Measurements from ENCODE around the gene TWF2. TPM values are rescaled to one million over a fixed set of nuclear protein-coding genes. Genes with fewer than 3 reads are reported as not detected.
A peak's percentile ranks its signal among the peaks of the same experiment; 100 is the strongest.

TWF2 gene
- total RNA-seq, 2 experiments from 2014 or later, result 118 to 119 TPM

- Mint-ChIP-seq H3K27ac (peak overlapping the region; percentile 99), H3K36me3 (ENCODE audit: low read depth) (peaks cover 96% of the 10 kb centered on the region), H3K27me3 (no peaks in the 10 kb centered on the region), H3K9me3 (no peaks in the 10 kb centered on the region), H3K4me3 (no peak overlapping the region), H3K4me1 (peaks cover 95% of the 10 kb centered on the region)
- POLR2A ChIA-PET, result interaction anchor here (1.3 to 16.6 kb wide), 5 partner anchors 15 to 42 kb away, joined by 3 to 313 read pairs (median 4); partner anchors contain the start of genes PPM1M, TWF2 and WDR82
- DNase-seq, result no peak
- CTCF ChIA-PET, result interaction anchor here (0.7 to 1.0 kb wide), 2 partner anchors 13 to 82 kb away, joined by 3 read pairs; no protein-coding TSS in a partner anchor
Measured at GRCh38 chr3:52256622-52257021, 17.7 kb upstream of the TWF2 start.

GRCh38 chr3:52256159-52256558, 17.2 kb upstream of the TWF2 start:
- DNase-seq, result no peak
- H3K4me1 Mint-ChIP-seq, result peaks cover 90% of the 10 kb centered on the region
- H3K27me3 Mint-ChIP-seq, result no peaks in the 10 kb centered on the region
- POLR2A ChIA-PET, result interaction anchor here (1.3 to 16.6 kb wide), 5 partner anchors 14 to 42 kb away, joined by 3 to 313 read pairs (median 4); partner anchors contain the start of genes PPM1M, TWF2 and WDR82
- CTCF ChIA-PET, result interaction anchor here (0.7 to 5.3 kb wide), 5 partner anchors 12 to 83 kb away, joined by 3 to 36 read pairs (median 3); no protein-coding TSS in a partner anchor
- H3K4me3 Mint-ChIP-seq, result no peak overlapping the region
- no peaks in the 10 kb centered on the region for H3K9me3 Mint-ChIP-seq
- peaks cover 93% of the 10 kb centered on the region for H3K36me3 Mint-ChIP-seq (ENCODE audit: low read depth)
- peak overlapping the region; percentile 99 for H3K27ac Mint-ChIP-seq

- DNase-seq, result no peak
- H3K36me3 Mint-ChIP-seq (ENCODE audit: low read depth), result peaks cover 90% of the 10 kb centered on the region
- peaks cover 88% of the 10 kb centered on the region for H3K4me1 Mint-ChIP-seq
- H3K9me3 Mint-ChIP-seq, result no peaks in the 10 kb centered on the region
- no peaks in the 10 kb centered on the region for H3K27me3 Mint-ChIP-seq
- H3K27ac Mint-ChIP-seq, result peak overlapping the region; percentile 99
- H3K4me3 Mint-ChIP-seq, result no peak overlapping the region
- ChIA-PET POLR2A (interaction anchor here (2.3 to 21.6 kb wide), 4 partner anchors 9 to 25 kb away, joined by 13 to 1001 read pairs (median 170); partner anchors contain the start of genes GLYCTK, PPM1M, TWF2 and WDR82), CTCF (interaction anchor here (3.4 to 5.3 kb wide), 6 partner anchors 10 to 34 kb away, joined by 12 to 53 read pairs (median 32); partner anchors contain the start of genes TWF2 and WDR82)
Measured at GRCh38 chr3:52254608-52255007, 15.7 kb upstream of the TWF2 start.

GRCh38 chr3:52253314-52254304, 14.7 kb upstream of the TWF2 start:
- Mint-ChIP-seq H3K27me3 (no peaks in the 10 kb centered on the region), H3K9me3 (no peaks in the 10 kb centered on the region), H3K4me3 (peak overlapping the region; percentile 72), H3K36me3 (ENCODE audit: low read depth) (peaks cover 91% of the 10 kb centered on the region), H3K4me1 (peaks cover 85% of the 10 kb centered on the region), H3K27ac (peak overlapping the region; percentile 99)
- POLR2A ChIA-PET, result interaction anchor here (0.6 to 21.6 kb wide), 9 partner anchors 8 to 197 kb away, joined by 3 to 1001 read pairs (median 5); partner anchors contain the start of genes GLYCTK, PPM1M, TWF2 and WDR82
- CTCF ChIA-PET, result interaction anchor here (0.9 to 5.3 kb wide), 16 partner anchors 10 to 159 kb away, joined by 3 to 53 read pairs (median 9); partner anchors contain the start of genes GLYCTK, TWF2 and WDR82
- peak; percentile 87 for DNase-seq

- POLR2A ChIA-PET, result interaction anchor here (1.0 to 21.6 kb wide), 4 partner anchors 4 to 30 kb away, joined by 3 to 1001 read pairs (median 313); partner anchors contain the start of genes GLYCTK, PPM1M, TWF2 and WDR82
- no peaks in the 10 kb centered on the region for H3K9me3 Mint-ChIP-seq
Measured at GRCh38 chr3:52250122-52250521, 11.2 kb upstream of the TWF2 start.

GRCh38 chr3:52249683-52250082, 10.7 kb upstream of the TWF2 start:
- no peaks in the 10 kb centered on the region for H3K27me3 Mint-ChIP-seq
- no peak for DNase-seq
- H3K4me1 Mint-ChIP-seq, result peaks cover 74% of the 10 kb centered on the region
- ChIA-PET CTCF (interaction anchor here (0.7 to 2.0 kb wide), 4 partner anchors 9 to 90 kb away, joined by 3 to 9 read pairs (median 4); partner anchors contain the start of gene TWF2), POLR2A (interaction anchor here (1.1 to 21.6 kb wide), 4 partner anchors 4 to 1659 kb away, joined by 3 to 1001 read pairs (median 313); partner anchors contain the start of genes GLYCTK, PPM1M, TWF2 and WDR82)
- H3K27ac Mint-ChIP-seq, result peak overlapping the region; percentile 91
- peaks cover 81% of the 10 kb centered on the region for H3K36me3 Mint-ChIP-seq (ENCODE audit: low read depth)
- peak overlapping the region; percentile 21 for H3K4me3 Mint-ChIP-seq
- H3K9me3 Mint-ChIP-seq, result no peaks in the 10 kb centered on the region

More at GRCh38 chr3:52250122-52250521, 11.2 kb upstream of the TWF2 start:
- H3K36me3 Mint-ChIP-seq (ENCODE audit: low read depth), result peaks cover 83% of the 10 kb centered on the region
- CTCF ChIA-PET, result interaction anchor here (0.7 to 4.5 kb wide), 3 partner anchors 10 to 89 kb away, joined by 3 to 53 read pairs (median 9); partner anchors contain the start of gene WDR82
- peak overlapping the region; percentile 91 for H3K27ac Mint-ChIP-seq
- no peaks in the 10 kb centered on the region for H3K27me3 Mint-ChIP-seq
- H3K4me1 Mint-ChIP-seq, result peaks cover 73% of the 10 kb centered on the region
- H3K4me3 Mint-ChIP-seq, result peak overlapping the region; percentile 21
- no peak for DNase-seq

GRCh38 chr3:52248816-52249547, 10.0 kb upstream of the TWF2 start:
- no peak for DNase-seq
- peaks cover 74% of the 10 kb centered on the region for H3K36me3 Mint-ChIP-seq (ENCODE audit: low read depth)
- no peaks in the 10 kb centered on the region for H3K9me3 Mint-ChIP-seq
- peak overlapping the region; percentile 91 for H3K27ac Mint-ChIP-seq
- no peaks in the 10 kb centered on the region for H3K27me3 Mint-ChIP-seq
- peak overlapping the region; percentile 89 for H3K4me3 Mint-ChIP-seq
- CTCF ChIA-PET, result interaction anchor here (0.7 to 2.0 kb wide), 5 partner anchors 9 to 90 kb away, joined by 3 to 9 read pairs (median 5); partner anchors contain the start of genes TWF2 and WDR82
- POLR2A ChIA-PET, result interaction anchor here (0.8 to 21.6 kb wide), 7 partner anchors 5 to 1658 kb away, joined by 3 to 1001 read pairs (median 3); partner anchors contain the start of genes GLYCTK, PPM1M, TWF2 and WDR82
- H3K4me1 Mint-ChIP-seq, result peaks cover 74% of the 10 kb centered on the region

- DNase-seq, result no peak
- H3K4me1 Mint-ChIP-seq, result peaks cover 74% of the 10 kb centered on the region
- peak overlapping the region; percentile 89 for H3K4me3 Mint-ChIP-seq
- H3K27ac Mint-ChIP-seq, result peak overlapping the region; percentile 91
- ChIA-PET CTCF (interaction anchor here (1.5 to 2.0 kb wide), 3 partner anchors 8 to 31 kb away, joined by 5 to 9 read pairs (median 8); partner anchors contain the start of gene WDR82), POLR2A (interaction anchor here (0.8 to 21.6 kb wide), 9 partner anchors 6 to 256 kb away, joined by 3 to 1001 read pairs (median 4); partner anchors contain the start of genes GLYCTK, PPM1M, TWF2 and WDR82)
- no peaks in the 10 kb centered on the region for H3K9me3 Mint-ChIP-seq
- H3K27me3 Mint-ChIP-seq, result no peaks in the 10 kb centered on the region
- H3K36me3 Mint-ChIP-seq (ENCODE audit: low read depth), result peaks cover 70% of the 10 kb centered on the region
Measured at GRCh38 chr3:52248165-52248541, 9.2 kb upstream of the TWF2 start.

GRCh38 chr3:52247409-52248164, 8.6 kb upstream of the TWF2 start:
- peak overlapping the region; percentile 91 for H3K27ac Mint-ChIP-seq
- DNase-seq, result no peak
- peaks cover 69% of the 10 kb centered on the region for H3K36me3 Mint-ChIP-seq (ENCODE audit: low read depth)
- POLR2A ChIA-PET, result interaction anchor here (0.8 to 21.6 kb wide), 8 partner anchors 6 to 255 kb away, joined by 3 to 1001 read pairs (median 4); partner anchors contain the start of genes GLYCTK, PPM1M, TWF2 and WDR82
- no peaks in the 10 kb centered on the region for H3K9me3 Mint-ChIP-seq
- peak overlapping the region; percentile 89 for H3K4me3 Mint-ChIP-seq
- CTCF ChIA-PET, result interaction anchor here (1.5 to 5.2 kb wide), 2 partner anchors 31 to 32 kb away, joined by 8 to 31 read pairs; partner anchors contain the start of gene WDR82
- H3K4me1 Mint-ChIP-seq, result peaks cover 72% of the 10 kb centered on the region
- H3K27me3 Mint-ChIP-seq, result no peaks in the 10 kb centered on the region

GRCh38 chr3:52246728-52247408, 7.9 kb upstream of the TWF2 start:
- H3K4me3 Mint-ChIP-seq, result peak overlapping the region; percentile 89
- DNase-seq, result no peak
- H3K9me3 Mint-ChIP-seq, result no peaks in the 10 kb centered on the region
- peaks cover 67% of the 10 kb centered on the region for H3K36me3 Mint-ChIP-seq (ENCODE audit: low read depth)
- ChIA-PET POLR2A (interaction anchor here (1.8 to 21.6 kb wide), 5 partner anchors 5 to 33 kb away, joined by 5 to 1001 read pairs (median 313); partner anchors contain the start of genes GLYCTK, PPM1M, TWF2 and WDR82), CTCF (interaction anchor here (1.0 to 5.2 kb wide), 6 partner anchors 11 to 93 kb away, joined by 4 to 31 read pairs (median 5); partner anchors contain the start of gene WDR82)
- H3K27me3 Mint-ChIP-seq, result no peaks in the 10 kb centered on the region
- H3K27ac Mint-ChIP-seq, result peak overlapping the region; percentile 91
- peaks cover 70% of the 10 kb centered on the region for H3K4me1 Mint-ChIP-seq
